ENCODE data around the gene FOXQ1.

The FOXQ1 gene

GRCh38 chr6:1325461-1326309 lies 13.8 kb downstream of the FOXQ1 start:
- Histone ChIP-seq H3K36me3 (ENCODE audit: control insufficient read depth, low read depth, low read length) (no peaks in the 10 kb centered on the region), H3K4me3 (ENCODE audit: low read length) (no peak overlapping the region), H3K27me3 (ENCODE audit: control insufficient read depth, insufficient read depth, low read length) (no peaks in the 10 kb centered on the region), H3K27ac (ENCODE audit: low read length) (no peak overlapping the region), H3K9me3 (ENCODE audit: control insufficient read depth, low read depth, low read length) (peaks cover 2% of the 10 kb centered on the region), H3K9ac (ENCODE audit: low read length) (no peak overlapping the region), H3K4me1 (ENCODE audit: control insufficient read depth, low read depth, low read length) (no peaks in the 10 kb centered on the region)

- Histone ChIP-seq H3K4me1 (ENCODE audit: control insufficient read depth, low read depth, low read length) (no peaks in the 10 kb centered on the region), H3K27me3 (ENCODE audit: control insufficient read depth, insufficient read depth, low read length) (no peaks in the 10 kb centered on the region), H3K4me3 (ENCODE audit: low read length) (no peak overlapping the region), H3K36me3 (ENCODE audit: control insufficient read depth, low read depth, low read length) (no peaks in the 10 kb centered on the region), H3K9me3 (ENCODE audit: control insufficient read depth, low read depth, low read length) (peaks cover 6% of the 10 kb centered on the region), H3K9ac (ENCODE audit: low read length) (no peak overlapping the region), H3K27ac (ENCODE audit: low read length) (no peak overlapping the region)
Measured at GRCh38 chr6:1326535-1327121, 14.7 kb downstream of the FOXQ1 start.

- Histone ChIP-seq H3K4me3 (ENCODE audit: low read length) (no peak overlapping the region), H3K4me1 (ENCODE audit: control insufficient read depth, low read depth, low read length) (no peaks in the 10 kb centered on the region), H3K9me3 (ENCODE audit: control insufficient read depth, low read depth, low read length) (peaks cover 6% of the 10 kb centered on the region), H3K27me3 (ENCODE audit: control insufficient read depth, insufficient read depth, low read length) (no peaks in the 10 kb centered on the region), H3K27ac (ENCODE audit: low read length) (no peak overlapping the region), H3K9ac (ENCODE audit: low read length) (no peak overlapping the region), H3K36me3 (ENCODE audit: control insufficient read depth, low read depth, low read length) (no peaks in the 10 kb centered on the region)
Measured at GRCh38 chr6:1327630-1328029, 15.7 kb downstream of the FOXQ1 start.

- Histone ChIP-seq H3K4me3 (ENCODE audit: low read length) (no peak overlapping the region), H3K9me3 (ENCODE audit: control insufficient read depth, low read depth, low read length) (peaks cover 6% of the 10 kb centered on the region), H3K36me3 (ENCODE audit: control insufficient read depth, low read depth, low read length) (no peaks in the 10 kb centered on the region), H3K27ac (ENCODE audit: low read length) (no peak overlapping the region), H3K4me1 (ENCODE audit: control insufficient read depth, low read depth, low read length) (no peaks in the 10 kb centered on the region), H3K9ac (ENCODE audit: low read length) (no peak overlapping the region), H3K27me3 (ENCODE audit: control insufficient read depth, insufficient read depth, low read length) (no peaks in the 10 kb centered on the region)
Measured at GRCh38 chr6:1328129-1328800, 16.4 kb downstream of the FOXQ1 start.

- Histone ChIP-seq H3K27me3 (ENCODE audit: control insufficient read depth, insufficient read depth, low read length) (peaks cover 8% of the 10 kb centered on the region), H3K4me1 (ENCODE audit: control insufficient read depth, low read depth, low read length) (peaks cover 4% of the 10 kb centered on the region), H3K27ac (ENCODE audit: low read length) (no peak overlapping the region), H3K4me3 (ENCODE audit: low read length) (no peak overlapping the region), H3K36me3 (ENCODE audit: control insufficient read depth, low read depth, low read length) (no peaks in the 10 kb centered on the region), H3K9ac (ENCODE audit: low read length) (no peak overlapping the region), H3K9me3 (ENCODE audit: control insufficient read depth, low read depth, low read length) (peaks cover 6% of the 10 kb centered on the region)
Measured at GRCh38 chr6:1329708-1330107, 17.8 kb downstream of the FOXQ1 start.

DNA sequence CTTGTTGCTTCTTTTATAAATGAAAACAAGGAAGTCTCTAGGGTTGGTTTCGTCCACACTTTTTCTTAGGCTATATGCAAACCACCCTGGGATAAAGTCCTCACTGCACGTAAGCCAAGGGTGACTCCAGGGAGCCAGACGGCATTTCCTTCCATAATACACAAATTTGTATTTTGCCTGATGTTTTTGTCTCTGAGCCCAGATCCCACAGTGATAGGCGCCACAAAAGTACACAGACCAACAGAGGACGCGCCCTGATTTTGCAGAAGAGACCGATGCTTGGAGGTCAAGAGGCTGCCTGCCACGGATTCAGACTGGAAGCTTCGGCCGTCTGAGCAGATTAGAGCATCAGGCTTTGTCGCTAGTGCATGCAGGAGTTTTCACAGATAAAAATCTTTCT lies 22.8 kb downstream of the FOXQ1 start:
- peaks cover 11% of the 10 kb centered on the region for H3K27me3 ChIP-seq (ENCODE audit: control insufficient read depth, insufficient read depth, low read length)
- H3K4me1 ChIP-seq (ENCODE audit: control insufficient read depth, low read depth, low read length) = peaks cover 5% of the 10 kb centered on the region
- no peaks in the 10 kb centered on the region for H3K36me3 ChIP-seq (ENCODE audit: control insufficient read depth, low read depth, low read length)
- peaks cover 6% of the 10 kb centered on the region for H3K9me3 ChIP-seq (ENCODE audit: control insufficient read depth, low read depth, low read length)
- H3K9ac ChIP-seq (ENCODE audit: low read length) = no peak overlapping the region
- no peak overlapping the region for H3K27ac ChIP-seq (ENCODE audit: low read length)
- no peak overlapping the region for H3K4me3 ChIP-seq (ENCODE audit: low read length)

DNA sequence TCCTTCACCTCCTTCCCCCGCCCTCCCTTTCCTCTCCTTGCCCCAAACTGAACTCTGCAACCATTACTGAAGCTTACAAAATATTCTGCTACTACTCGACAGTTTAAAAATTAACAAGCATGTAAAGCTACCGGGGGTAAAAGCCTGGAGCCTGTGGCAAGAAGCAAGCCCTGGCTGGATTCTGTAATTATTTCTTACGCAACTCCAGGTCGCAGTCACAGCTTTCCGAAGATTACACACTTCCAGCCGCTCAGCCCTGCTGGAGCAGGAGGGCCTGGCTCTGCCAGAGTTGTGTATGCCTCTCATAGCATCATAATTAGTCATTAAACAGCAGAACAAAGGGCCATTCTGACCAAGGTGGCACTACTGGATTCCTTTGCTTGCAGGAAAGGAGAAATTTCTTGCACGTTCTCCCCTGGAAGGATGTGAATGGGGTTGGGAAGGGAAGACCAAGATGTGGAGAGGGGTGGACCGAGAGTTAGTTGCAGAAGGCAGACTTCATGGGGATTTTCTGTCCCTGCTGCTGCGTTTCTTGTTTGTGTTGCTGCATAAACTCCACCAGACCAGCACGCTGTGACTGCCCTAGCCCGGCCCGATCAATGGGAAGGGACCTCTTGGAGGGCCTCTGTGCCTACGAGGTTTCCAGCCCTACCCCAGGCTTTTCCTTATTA lies 23.6 kb downstream of the FOXQ1 start:
- Histone ChIP-seq H3K4me3 (ENCODE audit: low read length) (no peak overlapping the region), H3K9ac (ENCODE audit: low read length) (no peak overlapping the region), H3K36me3 (ENCODE audit: control insufficient read depth, low read depth, low read length) (no peaks in the 10 kb centered on the region), H3K27ac (ENCODE audit: low read length) (no peak overlapping the region), H3K4me1 (ENCODE audit: control insufficient read depth, low read depth, low read length) (peaks cover 5% of the 10 kb centered on the region), H3K9me3 (ENCODE audit: control insufficient read depth, low read depth, low read length) (peaks cover 5% of the 10 kb centered on the region), H3K27me3 (ENCODE audit: control insufficient read depth, insufficient read depth, low read length) (peaks cover 11% of the 10 kb centered on the region)

GRCh38 chr6:1336246-1336843 lies 24.4 kb downstream of the FOXQ1 start:
- no peaks in the 10 kb centered on the region for H3K9me3 ChIP-seq (ENCODE audit: control insufficient read depth, low read depth, low read length)
- H3K4me3 ChIP-seq (ENCODE audit: low read length) = no peak overlapping the region
- no peak overlapping the region for H3K9ac ChIP-seq (ENCODE audit: low read length)

DNA sequence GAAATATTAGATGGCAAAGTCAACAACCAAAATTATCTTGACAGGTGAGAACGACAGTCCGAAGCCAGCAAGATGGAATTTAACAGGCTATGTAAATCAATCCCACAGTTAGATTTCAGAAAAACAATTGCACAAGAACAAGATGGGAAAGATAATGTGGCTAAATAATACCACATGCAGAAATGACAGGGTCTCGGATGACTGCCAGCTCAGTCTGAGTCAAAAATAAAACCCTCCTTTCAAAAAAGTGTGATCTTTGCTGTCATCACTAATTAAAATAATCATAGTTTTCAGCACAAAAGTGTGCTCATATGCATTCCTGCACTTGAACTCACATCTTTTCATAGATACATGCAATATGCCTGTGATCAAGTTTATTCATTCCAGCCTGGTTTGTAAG lies 25.9 kb downstream of the FOXQ1 start:
- no peak overlapping the region for H3K27ac ChIP-seq (ENCODE audit: low read length)
- no peak overlapping the region for H3K9ac ChIP-seq (ENCODE audit: low read length)
- no peak overlapping the region for H3K4me3 ChIP-seq (ENCODE audit: low read length)
- H3K27me3 ChIP-seq (ENCODE audit: control insufficient read depth, insufficient read depth, low read length) = peaks cover 11% of the 10 kb centered on the region
- H3K9me3 ChIP-seq (ENCODE audit: control insufficient read depth, low read depth, low read length) = no peaks in the 10 kb centered on the region
- H3K36me3 ChIP-seq (ENCODE audit: control insufficient read depth, low read depth, low read length) = no peaks in the 10 kb centered on the region
- H3K4me1 ChIP-seq (ENCODE audit: control insufficient read depth, low read depth, low read length) = peaks cover 5% of the 10 kb centered on the region

More at GRCh38 chr6:1336246-1336843, 24.4 kb downstream of the FOXQ1 start:
- H3K27me3 ChIP-seq (ENCODE audit: control insufficient read depth, insufficient read depth, low read length) = peaks cover 11% of the 10 kb centered on the region
- H3K36me3 ChIP-seq (ENCODE audit: control insufficient read depth, low read depth, low read length) = no peaks in the 10 kb centered on the region
- peaks cover 5% of the 10 kb centered on the region for H3K4me1 ChIP-seq (ENCODE audit: control insufficient read depth, low read depth, low read length)
- no peak overlapping the region for H3K27ac ChIP-seq (ENCODE audit: low read length)

- H3K36me3 ChIP-seq (ENCODE audit: control insufficient read depth, low read depth, low read length) = no peaks in the 10 kb centered on the region
- no peaks in the 10 kb centered on the region for H3K27me3 ChIP-seq (ENCODE audit: control insufficient read depth, insufficient read depth, low read length)
- peaks cover 9% of the 10 kb centered on the region for H3K9me3 ChIP-seq (ENCODE audit: control insufficient read depth, low read depth, low read length)
- peaks cover 13% of the 10 kb centered on the region for H3K4me1 ChIP-seq (ENCODE audit: control insufficient read depth, low read depth, low read length)
- H3K27ac ChIP-seq (ENCODE audit: low read length) = no peak overlapping the region
- no peak overlapping the region for H3K4me3 ChIP-seq (ENCODE audit: low read length)
- H3K9ac ChIP-seq (ENCODE audit: low read length) = no peak overlapping the region
Measured at GRCh38 chr6:1346101-1346500, 34.2 kb downstream of the FOXQ1 start.

GRCh38 chr6:1346558-1347091 lies 34.7 kb downstream of the FOXQ1 start:
- Histone ChIP-seq H3K4me3 (ENCODE audit: low read length) (no peak overlapping the region), H3K9me3 (ENCODE audit: control insufficient read depth, low read depth, low read length) (peaks cover 12% of the 10 kb centered on the region), H3K27me3 (ENCODE audit: control insufficient read depth, insufficient read depth, low read length) (no peaks in the 10 kb centered on the region), H3K36me3 (ENCODE audit: control insufficient read depth, low read depth, low read length) (no peaks in the 10 kb centered on the region), H3K27ac (ENCODE audit: low read length) (no peak overlapping the region), H3K9ac (ENCODE audit: low read length) (no peak overlapping the region), H3K4me1 (ENCODE audit: control insufficient read depth, low read depth, low read length) (peaks cover 13% of the 10 kb centered on the region)

Data from iPS-18a (cell line).